Measurements from ENCODE around the gene TSTD1.

TSTD1 gene

GRCh38 chr1:161082996-161083747 lies 44.4 kb upstream of the TSTD1 start:
- ChIA-PET POLR2A (no interaction called here), CTCF (interaction anchor here (0.6 kb wide), 1 partner anchor 15 kb away, joined by 3 read pairs; the partner anchor contains the start of gene KLHDC9)
- DNase-seq (ENCODE audit: extremely low spot score), result peak; percentile 40
- no peak for TF ChIP-seq SP1 (IDR thresholded peaks at IDR 0.05)
- no peak for TF ChIP-seq FOXK2 (IDR thresholded peaks at IDR 0.05)
- TF ChIP-seq PKNOX1 (IDR thresholded peaks at IDR 0.05), result no peak
- no peak for TF ChIP-seq HDGF (IDR thresholded peaks at IDR 0.05; ENCODE audit: borderline replicate concordance)
- TF ChIP-seq FOXA1 (IDR thresholded peaks at IDR 0.05), result no peak

- no peak for DNase-seq (ENCODE audit: extremely low spot score)
- TF ChIP-seq ELF4 (IDR thresholded peaks at IDR 0.05) (no peak), NFRKB (IDR thresholded peaks at IDR 0.05) (no peak), FOXA1 (IDR thresholded peaks at IDR 0.05) (no peak), SP1 (IDR thresholded peaks at IDR 0.05) (no peak), HDGF (IDR thresholded peaks at IDR 0.05; ENCODE audit: borderline replicate concordance) (no peak), CTBP1 (IDR thresholded peaks at IDR 0.05; ENCODE audit: borderline replicate concordance) (no peak), SUZ12 (IDR thresholded peaks at IDR 0.05) (no peak), FOXM1 (IDR thresholded peaks at IDR 0.05; ENCODE audit: borderline replicate concordance) (no peak)
- ChIA-PET CTCF (interaction anchor here (0.6 kb wide), 1 partner anchor 16 kb away, joined by 3 read pairs; the partner anchor contains the start of gene KLHDC9), POLR2A (no interaction called here)
Observed at GRCh38 chr1:161082483-161082882, 43.7 kb upstream of the TSTD1 start.

GRCh38 chr1:161081519-161081918 lies 42.8 kb upstream of the TSTD1 start:
- ChIA-PET POLR2A (no interaction called here), CTCF (no interaction called here)
- TF ChIP-seq ELF4 (IDR thresholded peaks at IDR 0.05) (no peak), FOXK2 (IDR thresholded peaks at IDR 0.05) (no peak), PKNOX1 (IDR thresholded peaks at IDR 0.05) (no peak), L3MBTL2 (conservative IDR thresholded peaks at IDR 0.05) (no peak)
- no peak for DNase-seq (ENCODE audit: extremely low spot score)

- ChIA-PET POLR2A (no interaction called here), CTCF (no interaction called here)
- TF ChIP-seq ARNT (IDR thresholded peaks at IDR 0.05), result no peak
- no peak for TF ChIP-seq SP1 (IDR thresholded peaks at IDR 0.05)
- TF ChIP-seq ELF4 (IDR thresholded peaks at IDR 0.05), result no peak
- no peak for TF ChIP-seq SUZ12 (IDR thresholded peaks at IDR 0.05)
- no peak for TF ChIP-seq LEF1 (IDR thresholded peaks at IDR 0.05; ENCODE audit: borderline replicate concordance)
- TF ChIP-seq FOXM1 (IDR thresholded peaks at IDR 0.05; ENCODE audit: borderline replicate concordance), result no peak
- TF ChIP-seq L3MBTL2 (conservative IDR thresholded peaks at IDR 0.05), result no peak
- no peak for TF ChIP-seq TARDBP (IDR thresholded peaks at IDR 0.05)
- no peak for TF ChIP-seq FOXK2 (IDR thresholded peaks at IDR 0.05)
- no peak for TF ChIP-seq CTBP1 (IDR thresholded peaks at IDR 0.05; ENCODE audit: borderline replicate concordance)
- TF ChIP-seq PKNOX1 (IDR thresholded peaks at IDR 0.05), result no peak
- TF ChIP-seq HDGF (IDR thresholded peaks at IDR 0.05; ENCODE audit: borderline replicate concordance), result no peak
- no peak for TF ChIP-seq FOXA1 (IDR thresholded peaks at IDR 0.05)
- TF ChIP-seq BHLHE40 (IDR thresholded peaks at IDR 0.05; ENCODE audit: borderline replicate concordance), result no peak
- TF ChIP-seq ZNF384 (IDR thresholded peaks at IDR 0.05), result no peak
- no peak for TF ChIP-seq NFRKB (IDR thresholded peaks at IDR 0.05)
- no peak for DNase-seq (ENCODE audit: extremely low spot score)
Observed at GRCh38 chr1:161080441-161081405, 42.0 kb upstream of the TSTD1 start.

- DNase-seq (ENCODE audit: extremely low spot score), result no peak
- TF ChIP-seq FOXK2 (IDR thresholded peaks at IDR 0.05), result no peak
- no peak for TF ChIP-seq CTBP1 (IDR thresholded peaks at IDR 0.05; ENCODE audit: borderline replicate concordance)
- TF ChIP-seq PKNOX1 (IDR thresholded peaks at IDR 0.05), result no peak
- no peak for TF ChIP-seq LEF1 (IDR thresholded peaks at IDR 0.05; ENCODE audit: borderline replicate concordance)
- no peak for TF ChIP-seq BHLHE40 (IDR thresholded peaks at IDR 0.05; ENCODE audit: borderline replicate concordance)
- TF ChIP-seq FOXM1 (IDR thresholded peaks at IDR 0.05; ENCODE audit: borderline replicate concordance), result no peak
- no peak for TF ChIP-seq ARNT (IDR thresholded peaks at IDR 0.05)
- TF ChIP-seq SUZ12 (IDR thresholded peaks at IDR 0.05), result no peak
- TF ChIP-seq NFRKB (IDR thresholded peaks at IDR 0.05), result no peak
- TF ChIP-seq TARDBP (IDR thresholded peaks at IDR 0.05), result no peak
- TF ChIP-seq L3MBTL2 (conservative IDR thresholded peaks at IDR 0.05), result no peak
- TF ChIP-seq HDGF (IDR thresholded peaks at IDR 0.05; ENCODE audit: borderline replicate concordance), result no peak
- no peak for TF ChIP-seq FOXA1 (IDR thresholded peaks at IDR 0.05)
- no peak for TF ChIP-seq SP1 (IDR thresholded peaks at IDR 0.05)
- no peak for TF ChIP-seq ELF4 (IDR thresholded peaks at IDR 0.05)
- no peak for TF ChIP-seq ZNF384 (IDR thresholded peaks at IDR 0.05)
- POLR2A ChIA-PET, result no interaction called here
- CTCF ChIA-PET, result interaction anchor here (0.7 kb wide), 2 partner anchors 22 to 194 kb away, joined by 3 to 4 read pairs; no protein-coding TSS in a partner anchor
Observed at GRCh38 chr1:161079436-161080110, 40.8 kb upstream of the TSTD1 start.

Measured in HEK293T (cell line).